A549 (cell line): Measurements from ENCODE around the gene HSDL2. TPM values are rescaled to one million over a fixed set of nuclear protein-coding genes. Genes with fewer than 3 reads are reported as not detected.
"Not testable (repeated sequence)": the region's sequence is repeated elsewhere in the genome, so short reads cannot be mapped to it uniquely, and the experiment has no call there.

ENCODE experiments used
- ATAC-seq, 2 experiments: fragments of 200-7000 bp in 1 of 2; fragments of >200 bp in 1 of 2; cut with Nextera tagmentation in 1 of 2; cut with Tn5 transposase in 1 of 2; 3 replicates each; pipeline versions ENCODE4 v1.8.0 to v1.9.1; 2018 to 2020; ENCODE audit warnings: mild to moderate bottlenecking in 1 of 2, moderate library complexity in 1 of 2
- CTCF ChIA-PET: fragments of 300-600 bp; sonication (Branson Sonifier 250); formaldehyde crosslinking; extraction: SDS; loops from one replicate; lab custom pipeline; 2021; ENCODE audit warnings: antibody characterized with exemption, inconsistent platforms; lab: Yijun Ruan, JAX
- POLR2A ChIA-PET: fragments of 350-600 bp; formaldehyde crosslinking; extraction: SDS; loops from one replicate; lab custom pipeline; 2021; ENCODE audit warnings: antibody characterized with exemption, inconsistent platforms; lab: Yijun Ruan, JAX
- DNase-seq, 2 experiments: peaks; one replicate each; pipeline versions ENCODE4 v3.0.0 to v3.0.0-alpha.2; 2011 to 2016; ENCODE audit warnings: low read depth in 1 of 2, low spot score in 1 of 2
- FAIRE-seq: peaks from 2 replicates; lab custom pipeline; 2011; peaks lifted over from hg19 to GRCh38; lab: Jason Lieb, UNC
- H3K27ac ChIP-seq, 2 experiments: fragments of >200 bp; sonication (Bioruptor Twin); formaldehyde crosslinking; 3 replicates each; pipeline ENCODE4 v1.5.1; 2016 to 2017
- H3K4me1 ChIP-seq: fragments of >200 bp; sonication (Bioruptor Twin); formaldehyde crosslinking; 3 replicates; pipeline ENCODE4 v1.6.1; 2016
- H3K4me2 ChIP-seq: fragments of >200 bp; sonication (Bioruptor Twin); formaldehyde crosslinking; 3 replicates; pipeline ENCODE4 v1.6.1; 2016
- H3K4me3 ChIP-seq: fragments of >200 bp; sonication (Bioruptor Twin); formaldehyde crosslinking; 3 replicates; pipeline ENCODE4 v1.5.1; 2016
- H3K9me3 ChIP-seq: fragments of >200 bp; sonication (Bioruptor Twin); formaldehyde crosslinking; 3 replicates; pipeline ENCODE4 v1.6.1; 2016
- CBX8 ChIP-seq: fragments of 200-600 bp; sonication (generic); IDR thresholded peaks from 2 replicates; pipeline ENCODE4 v1.6.1; 2016
- EHF ChIP-seq: fragments of 250-450 bp; sonication (Bioruptor Pico); IDR thresholded peaks from 2 replicates; pipeline ENCODE4 v1.5.0; 2020; ENCODE audit warnings: mild to moderate bottlenecking
- ELK1 ChIP-seq: fragments of 150-350 bp; IDR thresholded peaks from 2 replicates; pipeline ENCODE4 v1.6.1; 2014; ENCODE audit warnings: low read depth, mild to moderate bottlenecking, low read length
- FOSL2 ChIP-seq, 2 experiments: fragments of 450-650 bp in 1 of 2; fragments of >200 bp in 1 of 2; sonication (Bioruptor Twin) in 1 of 2; formaldehyde crosslinking; IDR thresholded peaks; 2 replicates each; pipeline versions ENCODE4 v1.5.0 to v1.6.1; 2016 to 2020; ENCODE audit warnings: mild to moderate bottlenecking in 1 of 2, moderate library complexity in 1 of 2
- FOXS1 ChIP-seq: fragments of 250-450 bp; sonication (Bioruptor Pico); IDR thresholded peaks from 2 replicates; pipeline ENCODE4 v1.5.0; 2020; ENCODE audit warnings: mild to moderate bottlenecking, moderate library complexity
- HDAC2 ChIP-seq: fragments of 200-600 bp; sonication (generic); IDR thresholded peaks from 2 replicates; pipeline ENCODE4 v1.6.1; 2016
- MAFK ChIP-seq: fragments of 450-650 bp; IDR thresholded peaks from 2 replicates; pipeline ENCODE4 v1.6.1; 2014; ENCODE audit not compliant: partially characterized antibody
- PBX3 ChIP-seq: IDR thresholded peaks from 2 replicates; pipeline ENCODE4 v1.6.1; 2012
- POLR2A ChIP-seq: IDR thresholded peaks from 2 replicates; pipeline ENCODE4 v1.6.1; 2012; ENCODE audit warnings: mild to moderate bottlenecking, low read length
- RAD21 ChIP-seq, 2 experiments: fragments of >200 bp in 1 of 2; sonication (Bioruptor Twin) in 1 of 2; formaldehyde crosslinking in 1 of 2; IDR thresholded peaks in 1 of 2; conservative IDR thresholded peaks in 1 of 2; 2 replicates in 1 of 2; 3 replicates in 1 of 2; pipeline ENCODE4 v1.6.1; 2012 to 2018; ENCODE audit warnings: inconsistent platforms in 1 of 2
- REST ChIP-seq: fragments of 200-600 bp; sonication (generic); IDR thresholded peaks from 2 replicates; pipeline ENCODE4 v1.6.1; 2016; ENCODE audit warnings: antibody characterized with exemption, mild to moderate bottlenecking, moderate library complexity
- RFX5 ChIP-seq: fragments of 450-650 bp; IDR thresholded peaks from 2 replicates; pipeline ENCODE4 v1.7.1; 2014; ENCODE audit warnings: antibody characterized with exemption, mild to moderate bottlenecking, moderate library complexity
- RNF2 ChIP-seq: fragments of 200-600 bp; sonication (generic); IDR thresholded peaks from 2 replicates; pipeline ENCODE4 v1.6.1; 2016; ENCODE audit warnings: low read depth, mild to moderate bottlenecking, antibody characterized with exemption, moderate library complexity, borderline replicate concordance
- ZNF302 ChIP-seq: fragments of 250-450 bp; sonication (Bioruptor Pico); IDR thresholded peaks from 2 replicates; pipeline ENCODE4 v1.9.0; 2021; ENCODE audit warnings: inconsistent platforms, mild to moderate bottlenecking, moderate library complexity
- whole genome bisulfite sequencing: methylation state at CpG from one replicate; pipeline ENCODE4 v1.1.6; 2017; ENCODE audit errors: missing lambda C conversion rate; 5-methylcytosine and 5-hydroxymethylcytosine counted together
- polyA plus RNA-seq, 4 experiments: library from polyadenylated mRNA; depleted of rRNA in 3 of 4; stranded (reverse); fragments of >200 nt; fragmentation: RNase III in 1 of 4; extraction: RNeasy Plus Mini Kit Qiagen cat#74134 plus additional on column Dnase treatment in 1 of 4; gene quantifications; 2 replicates in 3 of 4; 3 replicates in 1 of 4; pipeline ENCODE4 v1.2.3, GENCODE V29; 2011 to 2017

Gene HSDL2
- polyA plus RNA-seq, 2 of the 4 experiments (the other 2 are of a cell fraction) = 47.4 to 47.7 TPM

GRCh38 chr9:112393146-112393545, 13.2 kb downstream of the HSDL2 start:
- TF ChIP-seq FOSL2 (IDR thresholded peaks at IDR 0.05) (0 out of 2 replicates have a peak, but pooled peaks have one; percentile 12), FOSL2 (CRISPR knock-in tag; IDR thresholded peaks at IDR 0.05) (peak; percentile 47)
- TF ChIP-seq, all 56 proteins: peak for 1; not testable (repeated sequence) for 55
- WGBS = 70% methylated on average over 5 of the region's 5 CpGs
- peaks cover 17% of the 10 kb centered on the region for H3K4me1 ChIP-seq
- H3K9me3 ChIP-seq, H3K27ac ChIP-seq, POLR2A ChIA-PET, FAIRE-seq, DNase-seq, H3K4me2 ChIP-seq, H3K4me3 ChIP-seq, ATAC-seq: not testable (repeated sequence)
- CTCF ChIA-PET = interaction anchor here (1.6 kb wide), 1 partner anchor 32 kb away, joined by 3 read pairs; no protein-coding TSS in a partner anchor

- TF ChIP-seq REST (no peak), POLR2A (no peak), CBX8 (no peak), RNF2 (no peak), FOSL2 (IDR thresholded peaks at IDR 0.05) (no peak), FOSL2 (CRISPR knock-in tag; IDR thresholded peaks at IDR 0.05) (no peak), PBX3 (no peak), RFX5 (no peak)
- Histone ChIP-seq H3K4me3 (no peak overlapping the region), H3K4me2 (no peak overlapping the region), H3K4me1 (peaks cover 16% of the 10 kb centered on the region), H3K9me3 (no peaks in the 10 kb centered on the region), H3K27ac (no peak overlapping the region)
- ATAC-seq (no peak), FAIRE-seq (no peak), DNase-seq (no peak)
- CTCF ChIA-PET = no interaction called here
- POLR2A ChIA-PET = no interaction called here
- 95% methylated on average over 6 of the region's 6 CpGs for WGBS
Observed at GRCh38 chr9:112396416-112396815, 16.5 kb downstream of the HSDL2 start.

- DNase-seq = no peak
- TF ChIP-seq EHF (CRISPR knock-in tag) (no peak), ZNF302 (no peak), RAD21 (conservative IDR thresholded peaks at IDR 0.05 in 1 of 2, IDR thresholded peaks at IDR 0.05 in 1 of 2) (no peak), MAFK (no peak), REST (no peak), ELK1 (no peak), FOSL2 (IDR thresholded peaks at IDR 0.05) (no peak), FOSL2 (CRISPR knock-in tag; IDR thresholded peaks at IDR 0.05) (no peak), FOXS1 (CRISPR knock-in tag) (no peak), HDAC2 (no peak)
- no peak overlapping the region for H3K4me2 ChIP-seq
- FAIRE-seq = no peak
- CTCF ChIA-PET = no interaction called here
- WGBS = 91% methylated on average over 9 of the region's 9 CpGs
- H3K4me1 ChIP-seq = peaks cover 12% of the 10 kb centered on the region
- POLR2A ChIA-PET = no interaction called here
- H3K27ac ChIP-seq = no peak overlapping the region
- no peak for ATAC-seq
- no peaks in the 10 kb centered on the region for H3K9me3 ChIP-seq
- H3K4me3 ChIP-seq = no peak overlapping the region
Observed at GRCh38 chr9:112396872-112397271, 17.0 kb downstream of the HSDL2 start.
